H9 (cell line): ENCODE data around the gene UBE2V1. TPM values are rescaled to one million over a fixed set of nuclear protein-coding genes. Genes with fewer than 3 reads are reported as not detected.

ENCODE experiments used
- DNase-seq: peaks from one replicate; pipeline ENCODE4 v3.0.0-alpha.2; 2017
- H2AFZ ChIP-seq: one replicate; pipeline ENCODE4 v1.6.1; 2013; ENCODE audit warnings: mild to moderate bottlenecking, low read length, control low read depth, moderate library complexity
- H2AK5ac ChIP-seq: 2 replicates; pipeline ENCODE4 v1.6.1; 2013; ENCODE audit warnings: low read length, control low read depth, mixed read lengths; ENCODE audit not compliant: insufficient read length
- H2BK120ac ChIP-seq: one replicate; pipeline ENCODE4 v1.6.1; 2013; ENCODE audit warnings: low read depth, mild to moderate bottlenecking, low read length, control low read depth, inconsistent platforms; ENCODE audit not compliant: poor library complexity, severe bottlenecking
- H2BK12ac ChIP-seq: 2 replicates; pipeline ENCODE4 v1.6.1; 2013; ENCODE audit warnings: low read length, control low read depth, mixed read lengths, low read depth; ENCODE audit not compliant: insufficient read length
- H2BK15ac ChIP-seq: 2 replicates; pipeline ENCODE4 v1.6.1; 2013; ENCODE audit warnings: low read depth, low read length, control low read depth
- H2BK20ac ChIP-seq: one replicate; pipeline ENCODE4 v1.6.1; 2013; ENCODE audit warnings: low read depth, mild to moderate bottlenecking, low read length, control low read depth, inconsistent platforms; ENCODE audit not compliant: poor library complexity, severe bottlenecking
- H2BK5ac ChIP-seq: 2 replicates; pipeline ENCODE4 v1.6.1; 2013; ENCODE audit warnings: low read length, control low read depth, mixed read lengths; ENCODE audit not compliant: insufficient read length
- H3K14ac ChIP-seq: 2 replicates; pipeline ENCODE4 v1.6.1; 2013; ENCODE audit warnings: low read length, control low read depth; ENCODE audit not compliant: insufficient read depth
- H3K18ac ChIP-seq: 2 replicates; pipeline ENCODE4 v1.6.1; 2013; ENCODE audit warnings: low read depth, mild to moderate bottlenecking, mixed read lengths, low read length, control low read depth; ENCODE audit not compliant: insufficient read length
- H3K23ac ChIP-seq: 2 replicates; pipeline ENCODE4 v1.6.1; 2013; ENCODE audit warnings: low read length, control low read depth, mixed read lengths, low read depth; ENCODE audit not compliant: insufficient read length
- H3K23me2 ChIP-seq: 2 replicates; pipeline ENCODE4 v1.6.1; 2013; ENCODE audit warnings: low read depth, mild to moderate bottlenecking, mixed read lengths, low read length, control low read depth; ENCODE audit not compliant: insufficient read length, poor library complexity, severe bottlenecking
- H3K27ac ChIP-seq: 2 replicates; pipeline ENCODE4 v1.5.1; 2013; ENCODE audit warnings: low read length, control low read depth, mixed read lengths, low read depth; ENCODE audit not compliant: insufficient read length
- H3K27me3 ChIP-seq: 2 replicates; pipeline ENCODE4 v1.6.1; 2013; ENCODE audit warnings: low read length, control low read depth, inconsistent platforms; ENCODE audit not compliant: insufficient read depth
- H3K4ac ChIP-seq: 2 replicates; pipeline ENCODE4 v1.6.1; 2013; ENCODE audit warnings: low read depth, mild to moderate bottlenecking, control low read depth, inconsistent platforms, low read length, moderate library complexity
- H3K4me1 ChIP-seq: 2 replicates; pipeline ENCODE4 v1.6.1; 2013; ENCODE audit warnings: low read length, control low read depth, inconsistent platforms; ENCODE audit not compliant: insufficient read depth
- H3K4me2 ChIP-seq: 2 replicates; pipeline ENCODE4 v1.6.1; 2013; ENCODE audit warnings: low read length, control low read depth, mixed read lengths; ENCODE audit not compliant: insufficient read length, insufficient read depth
- H3K56ac ChIP-seq: 2 replicates; pipeline ENCODE4 v1.6.1; 2013; ENCODE audit warnings: low read depth, mild to moderate bottlenecking, mixed read lengths, low read length, control low read depth; ENCODE audit not compliant: insufficient read length
- H3K79me1 ChIP-seq: 2 replicates; pipeline ENCODE4 v1.6.1; 2013; ENCODE audit warnings: low read depth, mild to moderate bottlenecking, moderate library complexity, low read length, control low read depth, inconsistent platforms; ENCODE audit not compliant: insufficient read depth, poor library complexity, severe bottlenecking
- H3K79me2 ChIP-seq: 2 replicates; pipeline ENCODE4 v1.6.1; 2013; ENCODE audit warnings: low read length, control low read depth, inconsistent platforms; ENCODE audit not compliant: insufficient read depth
- H3K9ac ChIP-seq: 2 replicates; pipeline ENCODE4 v1.6.1; 2013; ENCODE audit warnings: low read length, control low read depth, mixed read lengths; ENCODE audit not compliant: insufficient read length; ENCODE audit errors: extremely low read depth
- H3K9me3 ChIP-seq: one replicate; pipeline ENCODE4 v1.6.1; 2013; ENCODE audit warnings: low read depth, low read length, inconsistent platforms; ENCODE audit not compliant: control insufficient read depth
- H3T11ph ChIP-seq: one replicate; pipeline ENCODE4 v1.6.1; 2013; ENCODE audit warnings: mild to moderate bottlenecking, low read length, control low read depth, inconsistent platforms
- H4K20me1 ChIP-seq: one replicate; pipeline ENCODE4 v1.6.1; 2013; ENCODE audit not compliant: control insufficient read depth, insufficient read length, insufficient read depth
- H4K5ac ChIP-seq: 2 replicates; pipeline ENCODE4 v1.6.1; 2013; ENCODE audit warnings: low read depth, mild to moderate bottlenecking, mixed read lengths, low read length, control low read depth; ENCODE audit not compliant: insufficient read length
- H4K8ac ChIP-seq: replicated peaks from 2 replicates; pipeline ENCODE4 v1.6.1; 2013; ENCODE audit warnings: low read length, control low read depth, mixed read lengths, low read depth; ENCODE audit not compliant: insufficient read length
- H4K91ac ChIP-seq: 2 replicates; pipeline ENCODE4 v1.6.1; 2013; ENCODE audit warnings: low read depth, mild to moderate bottlenecking, moderate library complexity, mixed read lengths, low read length, control low read depth; ENCODE audit not compliant: insufficient read length
- H3K27ac Mint-ChIP-seq, 3 experiments: 2 replicates in 2 of 3; 3 replicates in 1 of 3; pipeline ENCODE4 v1.8.0; 2020 to 2021; ENCODE audit warnings: mixed read lengths in 3 of 3, mild to moderate bottlenecking in 1 of 3, moderate library complexity in 1 of 3
- H3K27me3 Mint-ChIP-seq: 2 replicates; pipeline ENCODE4 v1.8.0; 2021; ENCODE audit warnings: low read depth, mild to moderate bottlenecking, moderate library complexity, mixed read lengths
- H3K36me3 Mint-ChIP-seq, 3 experiments: 2 replicates in 2 of 3; 3 replicates in 1 of 3; pipeline ENCODE4 v1.8.0; 2020 to 2021; ENCODE audit warnings: low read depth in 3 of 3, mixed read lengths in 3 of 3; ENCODE audit not compliant: insufficient read depth in 1 of 3
- H3K4me1 Mint-ChIP-seq, 2 experiments: 2 replicates each; pipeline ENCODE4 v1.8.0; 2020; ENCODE audit warnings: mixed read lengths in 2 of 2
- H3K4me3 Mint-ChIP-seq, 2 experiments: 2 replicates in 1 of 2; 3 replicates in 1 of 2; pipeline ENCODE4 v1.8.0; 2020 to 2021; ENCODE audit warnings: mild to moderate bottlenecking in 2 of 2, mixed read lengths in 2 of 2, moderate library complexity in 1 of 2
- H3K9me3 Mint-ChIP-seq, 2 experiments: 2 replicates in 1 of 2; 3 replicates in 1 of 2; pipeline ENCODE4 v1.8.0; 2020; ENCODE audit warnings: mild to moderate bottlenecking in 2 of 2, mixed read lengths in 2 of 2, moderate library complexity in 1 of 2
- CTCF ChIP-seq: fragments of 200-600 bp; sonication (generic); conservative IDR thresholded peaks from 3 replicates; pipeline ENCODE4 v1.8.0; 2021; ENCODE audit warnings: antibody characterized with exemption, mild to moderate bottlenecking
- WGBS: extraction: QIAGEN DNeasy Blood & Tissue Kit; methylation state at CpG from one replicate; pipeline ENCODE4 v1.1.7; 2013; ENCODE audit warnings: missing lambda C conversion rate, low lambda C conversion rate, mixed read lengths; ENCODE audit not compliant: insufficient read length; ENCODE audit errors: extremely low coverage; 5-methylcytosine and 5-hydroxymethylcytosine counted together
- total RNA-seq: library from RNA; stranded (reverse); gene quantifications from 2 replicates; pipeline ENCODE4 v1.2.1, GENCODE V29; 2021

Gene UBE2V1
- total RNA-seq, 1 experiment from 2014 or later, result 152 TPM

- Mint-ChIP-seq H3K27ac (no peak overlapping the region), H3K4me3 (no peak overlapping the region), H3K4me1 (peaks cover 11 to 30% of the 10 kb centered on the region in 2 experiments), H3K36me3 (no peaks in the 10 kb centered on the region), H3K9me3 (no peaks in the 10 kb centered on the region; a peak in 2 of 5 replicates), H3K27me3 (no peaks in the 10 kb centered on the region; the same call in 1 of the 2 replicates)
- Histone ChIP-seq H3K79me2 (no peaks in the 10 kb centered on the region), H2AK5ac (no peak overlapping the region), H3K4ac (no peak overlapping the region), H3K23ac (no peak overlapping the region), H4K20me1 (no peaks in the 10 kb centered on the region), H2AFZ (no peak overlapping the region), H3K18ac (no peak overlapping the region), H4K5ac (no peak overlapping the region), H2BK20ac (no peak overlapping the region), H3K14ac (no peak overlapping the region), H3K4me1 (no peaks in the 10 kb centered on the region), H2BK12ac (no peak overlapping the region), H3K23me2 (no peaks in the 10 kb centered on the region), H3K4me2 (no peak overlapping the region), H3K27me3 (no peaks in the 10 kb centered on the region), H3T11ph (no peak overlapping the region), H2BK120ac (no peak overlapping the region), H2BK15ac (no peak overlapping the region), H3K9ac (no peak overlapping the region), H3K56ac (no peak overlapping the region), H2BK5ac (no peak overlapping the region), H3K9me3 (no peaks in the 10 kb centered on the region), H4K91ac (no peak overlapping the region), H4K8ac (no peak overlapping the region), H3K27ac (no peak overlapping the region), H3K79me1 (no peaks in the 10 kb centered on the region)
- no peak for DNase-seq
- TF ChIP-seq CTCF, result no peak
- no CpG with 5 or more reads among the region's 9 CpGs for WGBS
These were observed 79.8 kb downstream of the UBE2V1 start for GRCh38 chr20:50032955-50033666.

Other genes starting within 250 kb of the UBE2V1 start
- gene SPATA2, start 197.6 kb downstream of the UBE2V1 start, total RNA-seq, result 9.6 and 9.8 TPM in 2 replicates
- 73.4 and 75.5 TPM in 2 replicates for gene RNF114, start 176.8 kb downstream of the UBE2V1 start, total RNA-seq
- gene SNAI1, start 130.2 kb downstream of the UBE2V1 start, total RNA-seq, result 6.4 and 7.0 TPM in 2 replicates
- gene PEDS1, start 40.6 kb upstream of the UBE2V1 start, total RNA-seq, result 29.3 and 32.4 TPM in 2 replicates
- gene CEBPB, start 77.7 kb upstream of the UBE2V1 start, total RNA-seq, result 22.6 and 25.3 TPM in 2 replicates